Choroid plexus epithelial cell (primary cell): ENCODE measurements around the gene BPTF.
A peak's percentile ranks its signal among the peaks of the same experiment; 100 is the strongest.
"Not testable (repeated sequence)": the region's sequence is repeated elsewhere in the genome, so short reads cannot be mapped to it uniquely, and the experiment has no call there.

Experiments
- DNase-seq: peaks from one replicate; pipeline ENCODE4 v3.0.0-alpha.2; 2010; ENCODE audit warnings: low read depth
- H3K4me3 ChIP-seq: 2 replicates; pipeline ENCODE4 v1.5.1; 2011; ENCODE audit warnings: low read depth, mild to moderate bottlenecking, control low read depth, low read length, moderate library complexity
- CTCF ChIP-seq: conservative IDR thresholded peaks from 2 replicates; pipeline ENCODE4 v1.5.1; 2011; ENCODE audit warnings: low read depth, mild to moderate bottlenecking, control low read depth, inconsistent platforms, low read length, moderate library complexity

Gene BPTF

GRCh38 chr17:67922503-67922902 is 97.2 kb downstream of the BPTF start:
- no peak overlapping the region for H3K4me3 ChIP-seq
- DNase-seq = no peak
- TF ChIP-seq CTCF = no peak

- not testable (repeated sequence) for H3K4me3 ChIP-seq, DNase-seq
Measured at GRCh38 chr17:67928842-67929241, 103.5 kb downstream of the BPTF start.

DNA sequence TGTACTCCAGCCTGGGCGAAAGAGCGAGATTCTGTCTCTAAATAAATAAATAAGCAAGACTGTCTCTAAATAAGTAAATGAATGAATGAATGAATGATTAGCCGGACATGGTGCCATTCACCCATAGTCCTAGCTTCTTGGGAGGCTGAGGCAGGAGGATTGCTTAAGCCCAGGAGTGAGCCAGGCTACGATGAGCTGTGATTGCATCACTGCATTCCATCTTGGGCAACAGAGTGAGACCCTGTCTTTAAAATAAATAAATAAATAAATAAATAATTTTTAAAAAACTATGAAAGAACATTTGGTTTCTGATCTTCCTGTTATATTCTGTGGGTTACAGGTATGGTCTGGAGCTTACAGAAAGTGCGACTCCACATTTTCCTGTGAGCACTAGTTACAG is 105.9 kb downstream of the BPTF start:
- no peak overlapping the region for H3K4me3 ChIP-seq
- no peak for TF ChIP-seq CTCF
- peak; percentile 27 for DNase-seq

- peak; percentile 40 for DNase-seq
- H3K4me3 ChIP-seq = no peak overlapping the region
- peak; percentile 75 for TF ChIP-seq CTCF
Measured at GRCh38 chr17:67942810-67943209, 117.5 kb downstream of the BPTF start.

DNA sequence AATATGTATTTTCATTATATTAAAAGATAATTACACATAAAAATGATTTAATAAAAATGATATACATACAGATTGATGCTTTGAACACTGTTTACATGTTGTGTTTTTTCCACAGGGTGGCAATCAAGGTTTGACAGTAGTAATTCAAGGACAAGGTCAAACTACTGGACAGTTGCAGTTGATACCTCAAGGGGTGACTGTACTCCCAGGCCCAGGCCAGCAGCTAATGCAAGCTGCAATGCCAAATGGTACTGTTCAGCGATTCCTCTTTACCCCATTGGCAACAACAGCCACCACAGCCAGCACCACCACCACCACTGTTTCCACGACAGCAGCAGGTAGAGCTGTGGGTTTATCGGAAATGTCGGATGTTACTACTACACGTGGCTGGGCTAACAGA is 118.7 kb downstream of the BPTF start:
- DNase-seq = no peak
- no peak for TF ChIP-seq CTCF
- H3K4me3 ChIP-seq = no peak overlapping the region

GRCh38 chr17:67946513-67946912 is 121.2 kb downstream of the BPTF start:
- DNase-seq = no peak
- no peak for TF ChIP-seq CTCF
- no peak overlapping the region for H3K4me3 ChIP-seq

- no peak overlapping the region for H3K4me3 ChIP-seq
- TF ChIP-seq CTCF = no peak
- DNase-seq = no peak
Measured at GRCh38 chr17:67947325-67947813, 122.1 kb downstream of the BPTF start.

- no peak for TF ChIP-seq CTCF
- DNase-seq = no peak
- H3K4me3 ChIP-seq = no peak overlapping the region
Measured at GRCh38 chr17:67950945-67951344, 125.6 kb downstream of the BPTF start.
